Femur (tissue), 1 donor: ENCODE measurements around the gene MAP4.
"Not testable (repeated sequence)": the region's sequence is repeated elsewhere in the genome, so short reads cannot be mapped to it uniquely, and the experiment has no call there.

ENCODE experiments used
- DNase-seq: peaks from one replicate; pipeline ENCODE4 v3.0.0-alpha.2; 2017

The MAP4 gene

GRCh38 chr3:47838503-47838902 lies 177.7 kb downstream of the MAP4 start:
- no peak for DNase-seq

- no peak for DNase-seq
Observed at GRCh38 chr3:47836986-47837385, 179.2 kb downstream of the MAP4 start.

- DNase-seq, result not testable (repeated sequence)
Observed at GRCh38 chr3:47829482-47829881, 186.7 kb downstream of the MAP4 start.

- no peak for DNase-seq
Observed at GRCh38 chr3:47825590-47825989, 190.6 kb downstream of the MAP4 start.

DNA sequence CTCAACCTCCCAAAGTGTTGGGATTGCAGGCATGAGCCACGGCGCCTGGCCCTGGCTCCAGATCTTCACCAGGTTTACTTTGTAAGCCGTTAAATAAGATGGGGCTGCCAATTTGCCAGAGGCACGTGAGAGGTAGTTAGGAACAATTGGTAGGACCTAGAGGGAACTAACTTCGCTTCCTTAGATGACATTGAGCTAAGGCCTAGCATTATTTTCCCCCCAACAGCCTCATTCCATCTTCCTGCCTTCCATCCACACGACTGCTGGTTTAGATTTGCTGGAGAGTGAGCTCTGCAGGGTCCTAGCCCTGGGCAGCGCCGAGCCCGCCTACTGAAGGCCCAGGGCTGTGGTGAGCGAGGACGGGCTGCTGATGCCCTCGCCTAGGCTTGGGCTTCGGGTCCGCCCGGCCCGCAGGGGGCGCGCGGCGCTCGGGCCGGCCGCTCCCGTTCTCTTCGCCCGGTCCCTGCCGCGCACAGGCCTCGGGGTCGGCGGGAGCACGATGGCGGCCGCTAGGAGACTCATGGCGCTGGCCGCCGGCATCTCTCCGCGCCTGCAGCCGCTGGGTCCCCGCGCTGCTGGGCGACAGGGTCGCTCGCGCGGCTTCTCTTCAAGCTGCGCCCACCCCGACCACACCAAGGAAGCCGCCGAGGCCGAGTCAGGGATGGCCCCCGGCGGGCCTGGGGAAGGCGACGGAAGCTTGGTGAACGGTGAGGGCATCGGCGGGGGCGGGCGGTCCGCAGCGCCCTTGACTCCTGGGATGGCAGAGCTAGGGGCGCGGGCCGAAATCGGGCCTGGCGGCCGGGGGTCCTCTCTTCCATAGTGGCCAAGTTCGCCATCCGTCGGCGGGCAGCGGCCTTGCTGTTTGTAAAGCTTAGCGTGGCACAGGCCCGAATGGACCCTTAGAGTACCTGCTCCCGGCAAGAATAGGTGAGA lies 191.4 kb downstream of the MAP4 start:
- peak; percentile 85 for DNase-seq

- DNase-seq, result no peak
Observed at GRCh38 chr3:47817609-47818008, 198.6 kb downstream of the MAP4 start.

- no peak for DNase-seq
Observed at GRCh38 chr3:47813551-47814177, 202.6 kb downstream of the MAP4 start.

GRCh38 chr3:47804577-47804976 lies 211.6 kb downstream of the MAP4 start:
- DNase-seq, result no peak

GRCh38 chr3:47803480-47804025 lies 212.7 kb downstream of the MAP4 start:
- DNase-seq, result no peak

- DNase-seq, result peak; percentile 92
Observed at GRCh38 chr3:47802734-47803479, 213.3 kb downstream of the MAP4 start, which contains the start of gene DHX30. DHX30 (plus strand) TSS chr3:47803138; CDS start chr3:47810684, 7,546 bp downstream.
